Measurements from ENCODE around the gene MED20. TPM values are rescaled to one million over a fixed set of nuclear protein-coding genes. Genes with fewer than 3 reads are reported as not detected.

MED20 gene
- total and polyA plus RNA-seq, 10 donors: 5.3 to 21.5 (median 15.3) TPM

GRCh38 chr6:41887331-41887751, 33.6 kb downstream of the MED20 start:
- no peak for DNase-seq
- Histone ChIP-seq H3K9me3 (no peaks in the 10 kb centered on the region), H3K27ac (no peak overlapping the region), H3K4me1 (no peaks in the 10 kb centered on the region), H3K36me3 (no peaks in the 10 kb centered on the region), H3K27me3 (replicated peaks in 1 of 7) (no peaks in the 10 kb centered on the region), H3K4me3 (no peak overlapping the region)
- intact Hi-C loops (cut with DNase I; ENCODE audit: low total_unique reads): no loop called here
- 65 to 76% (median 73%) methylated on average over 4 of the region's 4 CpGs for WGBS, 5 donors
- no peak for TF ChIP-seq POLR2AphosphoS5 (IDR thresholded peaks at IDR 0.05)
- TF ChIP-seq CTCF (IDR thresholded peaks at IDR 0.05 in 8 of 11, conservative IDR thresholded peaks at IDR 0.05 in 3 of 11): no peak

- Histone ChIP-seq H3K27me3 (replicated peaks in 1 of 7) (no peaks in the 10 kb centered on the region), H3K36me3 (no peaks in the 10 kb centered on the region), H3K4me1 (no peaks in the 10 kb centered on the region), H3K9me3 (no peaks in the 10 kb centered on the region), H3K4me3 (no peak overlapping the region), H3K27ac (no peak overlapping the region)
- intact Hi-C loops (cut with DNase I; ENCODE audit: low total_unique reads): no loop called here
- DNase-seq: no peak
- TF ChIP-seq POLR2AphosphoS5 (IDR thresholded peaks at IDR 0.05): no peak
- no peak for TF ChIP-seq CTCF (IDR thresholded peaks at IDR 0.05 in 8 of 11, conservative IDR thresholded peaks at IDR 0.05 in 3 of 11)
- no peak for TF ChIP-seq POLR2A (IDR thresholded peaks at IDR 0.05)
- 93 to 100% (median 94%) methylated on average over 1 of the region's 1 CpG for WGBS, 5 donors
These were observed 35.0 kb downstream of the MED20 start for GRCh38 chr6:41885930-41886329.

- intact Hi-C loops (cut with DNase I; ENCODE audit: low total_unique reads): no loop called here
- no peaks in the 10 kb centered on the region for H3K36me3 ChIP-seq
- TF ChIP-seq CTCF (IDR thresholded peaks at IDR 0.05 in 8 of 11, conservative IDR thresholded peaks at IDR 0.05 in 3 of 11) (no peak), POLR2AphosphoS5 (IDR thresholded peaks at IDR 0.05) (no peak), POLR2A (IDR thresholded peaks at IDR 0.05) (no peak)
- DNase-seq: no peak
- no peaks in the 10 kb centered on the region for H3K27me3 ChIP-seq (replicated peaks in 1 of 7)
- 87 to 95% (median 91%) methylated on average over 5 of the region's 5 CpGs for WGBS, 5 donors
- H3K9me3 ChIP-seq: no peaks in the 10 kb centered on the region
- no peaks in the 10 kb centered on the region for H3K4me1 ChIP-seq
- H3K4me3 ChIP-seq: no peak overlapping the region
- H3K27ac ChIP-seq: no peak overlapping the region
These were observed 36.0 kb downstream of the MED20 start for GRCh38 chr6:41884957-41885356.

GRCh38 chr6:41881506-41881905, 39.4 kb downstream of the MED20 start:
- Histone ChIP-seq H3K9me3 (no peaks in the 10 kb centered on the region), H3K36me3 (no peaks in the 10 kb centered on the region), H3K27me3 (replicated peaks in 1 of 7) (no peaks in the 10 kb centered on the region), H3K27ac (no peak overlapping the region), H3K4me3 (no peak overlapping the region), H3K4me1 (no peaks in the 10 kb centered on the region)
- intact Hi-C loops (cut with DNase I; ENCODE audit: low total_unique reads): no loop called here
- no peak for DNase-seq
- WGBS, 5 donors: 91 to 96% (median 94%) methylated on average over 1 of the region's 1 CpG
- TF ChIP-seq POLR2AphosphoS5 (IDR thresholded peaks at IDR 0.05): no peak
- TF ChIP-seq POLR2A (IDR thresholded peaks at IDR 0.05): no peak
- no peak for TF ChIP-seq CTCF (IDR thresholded peaks at IDR 0.05 in 8 of 11, conservative IDR thresholded peaks at IDR 0.05 in 3 of 11)
